ENCODE measurements around the gene TNNC2.

DNA sequence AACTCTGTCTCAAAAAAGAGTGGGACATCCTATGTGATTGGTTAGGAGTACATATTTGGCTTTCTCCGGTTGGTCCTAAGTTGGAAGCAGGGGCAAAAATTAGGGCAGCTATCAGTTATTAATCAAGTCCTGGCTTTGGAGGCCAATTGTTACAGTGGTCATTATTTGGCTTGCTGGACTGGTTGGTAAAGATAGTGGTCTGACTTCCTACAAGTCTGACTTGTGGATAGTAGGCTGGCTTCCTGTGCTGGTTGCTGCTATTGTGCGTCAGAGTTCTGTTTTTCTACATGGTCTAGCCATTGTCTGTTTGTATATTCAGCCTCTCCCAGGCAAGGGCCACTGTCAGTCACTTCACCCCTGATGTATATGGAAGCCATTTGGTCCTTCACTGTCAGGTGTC lies 23.1 kb upstream of the TNNC2 start:
- TF ChIP-seq, protein P1, sequence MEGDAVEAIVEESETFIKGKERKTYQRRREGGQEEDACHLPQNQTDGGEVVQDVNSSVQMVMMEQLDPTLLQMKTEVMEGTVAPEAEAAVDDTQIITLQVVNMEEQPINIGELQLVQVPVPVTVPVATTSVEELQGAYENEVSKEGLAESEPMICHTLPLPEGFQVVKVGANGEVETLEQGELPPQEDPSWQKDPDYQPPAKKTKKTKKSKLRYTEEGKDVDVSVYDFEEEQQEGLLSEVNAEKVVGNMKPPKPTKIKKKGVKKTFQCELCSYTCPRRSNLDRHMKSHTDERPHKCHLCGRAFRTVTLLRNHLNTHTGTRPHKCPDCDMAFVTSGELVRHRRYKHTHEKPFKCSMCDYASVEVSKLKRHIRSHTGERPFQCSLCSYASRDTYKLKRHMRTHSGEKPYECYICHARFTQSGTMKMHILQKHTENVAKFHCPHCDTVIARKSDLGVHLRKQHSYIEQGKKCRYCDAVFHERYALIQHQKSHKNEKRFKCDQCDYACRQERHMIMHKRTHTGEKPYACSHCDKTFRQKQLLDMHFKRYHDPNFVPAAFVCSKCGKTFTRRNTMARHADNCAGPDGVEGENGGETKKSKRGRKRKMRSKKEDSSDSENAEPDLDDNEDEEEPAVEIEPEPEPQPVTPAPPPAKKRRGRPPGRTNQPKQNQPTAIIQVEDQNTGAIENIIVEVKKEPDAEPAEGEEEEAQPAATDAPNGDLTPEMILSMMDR (IDR thresholded peaks at IDR 0.05): no peak
- TF ChIP-seq RFX5 (IDR thresholded peaks at IDR 0.05; ENCODE audit: low read length) (no peak), EP300 (IDR thresholded peaks at IDR 0.05; ENCODE audit: borderline replicate concordance in 1 of 2, low read depth in 1 of 2, low read length in 1 of 2) (no peak), SMC3 (IDR thresholded peaks at IDR 0.05; ENCODE audit: low read depth, low read length) (no peak), SIN3A (IDR thresholded peaks at IDR 0.05; ENCODE audit: borderline replicate concordance, low read depth, low read length) (no peak), NFIC (IDR thresholded peaks at IDR 0.05; ENCODE audit: borderline replicate concordance) (no peak), TAF1 (IDR thresholded peaks at IDR 0.05; ENCODE audit: borderline replicate concordance, low read depth, low read length) (no peak), RAD21 (IDR thresholded peaks at IDR 0.05; ENCODE audit: low read length) (no peak), FOXM1 (IDR thresholded peaks at IDR 0.05; ENCODE audit: low read depth) (no peak)
- TF ChIP-seq, protein P2, sequence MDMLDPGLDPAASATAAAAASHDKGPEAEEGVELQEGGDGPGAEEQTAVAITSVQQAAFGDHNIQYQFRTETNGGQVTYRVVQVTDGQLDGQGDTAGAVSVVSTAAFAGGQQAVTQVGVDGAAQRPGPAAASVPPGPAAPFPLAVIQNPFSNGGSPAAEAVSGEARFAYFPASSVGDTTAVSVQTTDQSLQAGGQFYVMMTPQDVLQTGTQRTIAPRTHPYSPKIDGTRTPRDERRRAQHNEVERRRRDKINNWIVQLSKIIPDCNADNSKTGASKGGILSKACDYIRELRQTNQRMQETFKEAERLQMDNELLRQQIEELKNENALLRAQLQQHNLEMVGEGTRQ (IDR thresholded peaks at IDR 0.05; ENCODE audit: borderline replicate concordance, low read depth, low read length): no peak

Data from SK-N-SH (cell line).